IPS DF 19.7 (cell line): ENCODE data around the gene AGTRAP.

Experiments
- DNase-seq: peaks from one replicate; pipeline ENCODE4 v3.0.0-alpha.2; 2013; ENCODE audit warnings: low read depth, low spot score

The AGTRAP gene

DNA sequence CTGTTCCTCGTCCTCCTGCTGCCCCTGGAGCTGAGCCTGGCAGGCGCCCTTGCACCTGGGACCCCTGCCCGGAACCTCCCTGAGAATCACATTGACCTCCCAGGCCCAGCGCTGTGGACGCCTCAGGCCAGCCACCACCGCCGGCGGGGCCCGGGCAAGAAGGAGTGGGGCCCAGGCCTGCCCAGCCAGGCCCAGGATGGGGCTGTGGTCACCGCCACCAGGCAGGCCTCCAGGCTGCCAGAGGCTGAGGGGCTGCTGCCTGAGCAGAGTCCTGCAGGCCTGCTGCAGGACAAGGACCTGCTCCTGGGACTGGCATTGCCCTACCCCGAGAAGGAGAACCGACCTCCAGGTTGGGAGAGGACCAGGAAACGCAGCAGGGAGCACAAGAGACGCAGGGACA lies 29.6 kb upstream of the AGTRAP start:
- no peak for DNase-seq

DNA sequence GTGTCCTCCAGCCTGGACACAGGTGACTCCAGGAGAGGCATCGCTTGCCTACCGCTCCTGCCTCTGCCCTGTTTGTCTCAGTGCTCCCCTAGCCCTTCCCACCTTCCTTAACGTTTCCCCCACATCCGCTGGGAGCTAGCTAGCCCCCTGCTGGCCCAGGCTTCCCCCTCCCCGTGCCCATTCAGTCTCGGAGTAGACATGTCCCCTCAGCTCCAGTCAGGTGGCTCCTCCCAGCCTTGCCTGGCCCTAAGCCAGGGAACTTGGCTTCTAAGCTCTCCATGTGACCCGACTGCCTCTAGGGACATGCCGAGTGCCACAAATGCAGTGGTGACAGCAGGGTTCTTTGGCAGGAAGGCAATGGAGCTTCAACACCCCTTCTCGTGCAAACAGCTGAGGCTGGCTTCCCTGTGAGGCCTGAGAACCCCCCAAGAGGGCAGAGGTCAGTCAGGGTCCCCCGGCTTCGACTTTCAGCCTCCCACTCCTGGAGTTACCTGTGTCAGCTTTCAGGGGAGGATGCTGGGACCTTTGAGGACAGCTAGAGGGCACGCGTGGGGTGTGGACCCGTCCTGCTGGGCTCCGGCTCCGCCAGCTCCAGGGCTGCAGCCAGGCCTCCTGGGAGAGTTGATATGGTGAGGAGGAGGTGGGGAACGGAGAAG lies 28.2 kb upstream of the AGTRAP start:
- DNase-seq, result no peak

DNA sequence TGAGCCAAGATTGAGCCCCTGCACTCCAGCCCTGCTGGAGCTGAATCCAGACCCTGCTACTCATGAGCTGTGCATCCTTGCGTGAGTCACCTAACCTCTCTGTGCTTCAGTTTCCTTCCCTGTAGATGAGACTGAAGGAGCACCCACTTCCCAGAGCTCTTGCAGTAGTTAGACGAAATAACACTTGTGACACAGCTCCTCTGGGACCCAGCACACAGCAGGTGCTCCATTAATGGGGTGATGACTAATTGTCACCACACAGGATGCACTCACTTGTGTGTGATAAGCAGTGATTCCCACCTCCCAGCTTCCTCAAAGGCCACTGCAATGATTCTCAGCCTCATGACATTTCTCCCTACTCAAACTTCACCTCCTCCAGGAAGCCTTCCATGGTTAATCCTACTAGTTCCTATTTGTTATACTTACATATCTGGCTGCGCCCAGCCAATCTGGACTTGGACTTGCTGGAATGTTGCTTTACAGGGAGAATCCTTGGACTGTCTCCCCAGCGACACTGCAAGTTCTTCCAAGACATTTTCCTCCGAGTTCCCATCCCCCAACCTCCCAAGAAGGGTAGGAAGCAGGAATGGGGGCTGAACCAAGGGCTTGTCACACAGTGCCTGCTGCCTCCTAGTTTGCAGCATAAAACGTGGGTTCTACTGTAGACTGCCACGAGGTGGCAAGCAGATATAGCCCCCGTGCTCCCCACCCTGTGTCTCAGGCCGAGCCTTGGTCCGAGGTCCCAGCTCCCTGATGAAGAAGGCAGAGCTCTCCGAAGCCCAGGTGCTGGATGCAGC lies 27.2 kb upstream of the AGTRAP start:
- no peak for DNase-seq

DNA sequence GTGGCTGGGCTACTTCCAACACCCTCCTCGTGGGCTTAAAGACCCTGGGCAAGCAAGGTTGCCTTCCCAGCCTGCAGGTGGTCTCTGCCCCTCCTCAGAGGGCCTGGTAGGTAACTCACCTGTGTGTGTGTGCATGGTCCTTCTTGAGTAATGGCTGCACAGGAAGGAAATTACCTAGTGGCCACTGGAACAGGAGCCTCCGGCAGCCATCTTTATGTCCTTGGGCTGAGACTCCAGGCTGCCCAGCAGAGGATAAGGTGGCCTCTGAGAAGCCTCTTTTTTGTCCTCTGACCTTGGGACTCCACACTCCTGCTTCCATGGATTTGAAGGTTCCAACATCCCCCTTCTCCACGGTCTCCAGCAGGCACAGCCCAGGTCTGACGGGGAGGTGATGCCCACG lies 24.4 kb upstream of the AGTRAP start:
- DNase-seq, result no peak

DNA sequence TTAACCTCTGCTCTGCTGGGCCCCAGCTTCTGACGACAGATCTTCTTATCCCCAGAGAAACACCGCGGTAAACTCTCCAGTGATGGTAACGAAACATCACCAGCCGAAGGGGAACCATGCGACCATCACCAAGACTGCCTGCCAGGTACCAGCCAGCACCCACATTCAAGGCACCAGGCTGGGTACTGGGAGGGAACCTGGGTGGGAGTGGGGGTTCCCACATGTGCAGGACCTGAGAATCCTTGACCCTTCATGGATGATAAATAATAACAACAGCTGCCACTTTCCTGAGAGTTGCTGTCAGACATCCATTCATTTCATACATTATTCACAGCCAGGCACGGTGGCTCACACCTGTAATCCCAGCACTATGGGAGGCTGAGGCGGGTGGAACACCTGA lies 23.7 kb upstream of the AGTRAP start:
- no peak for DNase-seq

DNA sequence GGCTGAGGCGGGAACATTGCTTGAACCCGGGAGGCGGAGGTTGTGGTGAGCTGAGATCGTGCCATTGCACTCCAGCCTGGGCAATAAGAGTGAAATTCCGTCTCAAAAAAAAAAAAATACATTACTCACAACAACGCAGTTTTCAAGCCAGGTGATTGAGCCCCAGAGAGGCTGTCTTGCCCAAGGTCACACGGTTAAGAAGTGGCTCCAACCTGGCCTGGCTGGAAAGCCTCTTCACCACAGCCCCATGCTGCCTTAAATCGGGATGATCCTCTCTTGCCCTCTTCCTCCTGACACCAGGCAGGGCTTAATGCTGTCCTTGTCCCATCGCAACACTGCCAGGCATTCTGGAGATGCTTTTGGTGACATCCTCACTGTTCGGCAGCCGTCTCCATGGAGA lies 22.8 kb upstream of the AGTRAP start:
- DNase-seq, result no peak

DNA sequence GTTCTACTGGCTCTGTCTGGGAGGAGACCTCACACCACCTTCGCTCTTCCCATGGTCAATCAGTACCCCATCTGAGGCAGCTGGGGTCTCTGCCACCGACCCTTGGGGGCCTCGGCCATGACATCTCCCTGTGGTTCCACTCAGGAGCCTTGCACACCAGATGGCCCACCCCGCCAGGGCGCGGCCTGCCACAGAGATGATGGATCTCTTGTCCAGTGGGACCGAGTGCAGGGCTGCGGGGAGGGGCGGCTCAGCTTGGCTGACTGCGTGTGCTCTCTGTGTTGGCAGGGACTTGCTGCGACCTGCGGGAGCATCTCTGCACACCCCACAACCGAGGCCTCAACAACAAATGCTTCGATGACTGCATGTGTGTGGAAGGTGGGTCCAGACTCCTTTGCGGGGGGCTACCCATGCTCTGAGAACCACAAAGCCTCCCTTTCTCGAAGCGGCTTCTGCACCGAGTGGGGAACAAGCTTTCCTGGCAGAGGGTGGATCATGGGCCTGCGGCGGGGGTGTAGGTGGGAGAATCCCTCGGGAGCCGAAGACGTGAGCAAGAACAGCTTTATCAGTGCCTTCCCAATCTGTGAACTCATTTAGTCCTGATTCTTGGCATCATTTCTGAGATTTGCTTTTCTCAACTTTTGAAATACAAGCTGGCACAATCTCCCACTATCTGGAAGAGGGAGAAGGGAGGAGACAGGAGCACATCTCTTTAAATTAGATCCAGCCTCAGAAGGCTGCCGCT lies 20.9 kb upstream of the AGTRAP start:
- no peak for DNase-seq

DNA sequence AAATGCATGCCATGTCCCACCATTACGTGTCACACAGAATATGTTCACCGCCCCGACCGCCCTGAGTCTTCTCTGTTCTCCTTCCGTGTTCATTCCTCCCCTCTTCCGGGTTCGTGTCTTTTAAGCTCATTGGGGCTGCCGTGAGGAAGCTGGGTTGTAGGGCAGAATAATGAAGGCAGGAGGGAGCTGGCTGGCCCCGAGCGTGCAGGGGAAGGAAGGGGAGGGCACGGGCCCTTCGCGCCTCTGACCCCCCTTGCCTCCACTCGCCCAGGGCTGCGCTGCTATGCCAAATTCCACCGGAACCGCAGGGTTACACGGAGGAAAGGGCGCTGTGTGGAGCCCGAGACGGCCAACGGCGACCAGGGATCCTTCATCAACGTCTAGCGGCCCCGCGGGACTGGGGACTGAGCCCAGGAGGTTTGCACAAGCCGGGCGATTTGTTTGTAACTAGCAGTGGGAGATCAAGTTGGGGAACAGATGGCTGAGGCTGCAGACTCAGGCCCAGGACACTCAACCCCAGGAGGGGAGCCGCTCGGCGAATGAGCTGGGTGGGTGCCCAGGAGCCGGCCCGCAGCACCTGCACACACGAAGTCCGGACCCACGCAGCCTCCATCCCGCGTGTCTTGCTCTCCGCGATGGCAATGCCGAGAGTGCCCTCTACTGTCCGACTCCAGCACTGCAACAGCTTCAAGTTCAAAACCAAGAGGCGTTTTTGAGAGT lies 16.5 kb upstream of the AGTRAP start:
- DNase-seq, result no peak

DNA sequence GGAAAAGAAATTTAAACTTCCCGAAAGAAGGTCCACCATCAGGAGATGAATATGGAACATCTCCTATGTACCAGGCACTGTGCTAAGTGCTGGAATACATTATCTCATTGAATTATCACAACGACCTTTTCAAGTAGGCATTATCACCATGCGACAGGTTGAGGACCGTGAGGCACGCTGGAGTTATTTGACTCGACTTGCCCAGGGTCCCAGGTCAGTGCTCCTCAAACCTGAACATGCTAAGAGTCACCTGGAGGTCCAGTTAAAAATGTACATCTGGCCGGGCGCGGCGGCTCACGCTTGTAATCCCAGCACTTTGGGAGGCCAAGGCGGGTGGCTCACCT lies 15.9 kb upstream of the AGTRAP start:
- DNase-seq, result no peak

DNA sequence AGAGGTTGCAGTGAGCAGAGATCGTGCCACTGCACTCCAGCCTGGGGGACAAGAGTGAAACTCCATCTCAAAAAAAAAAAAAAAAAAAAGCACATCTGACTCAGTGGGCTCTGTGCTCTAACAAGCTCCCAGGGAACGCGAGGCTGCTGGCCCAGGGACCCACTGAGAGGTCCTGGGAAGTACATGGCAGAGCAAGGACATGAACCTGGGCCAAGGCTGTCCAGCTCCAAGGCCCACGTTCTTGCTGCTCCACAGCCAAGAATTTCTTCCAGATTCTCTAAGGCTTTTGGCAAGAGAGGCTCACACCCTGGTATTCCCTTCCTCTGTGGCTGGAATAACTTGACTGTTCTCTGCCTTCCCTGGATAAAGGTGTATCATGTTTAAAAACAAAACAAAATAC lies 15.4 kb upstream of the AGTRAP start:
- no peak for DNase-seq

DNA sequence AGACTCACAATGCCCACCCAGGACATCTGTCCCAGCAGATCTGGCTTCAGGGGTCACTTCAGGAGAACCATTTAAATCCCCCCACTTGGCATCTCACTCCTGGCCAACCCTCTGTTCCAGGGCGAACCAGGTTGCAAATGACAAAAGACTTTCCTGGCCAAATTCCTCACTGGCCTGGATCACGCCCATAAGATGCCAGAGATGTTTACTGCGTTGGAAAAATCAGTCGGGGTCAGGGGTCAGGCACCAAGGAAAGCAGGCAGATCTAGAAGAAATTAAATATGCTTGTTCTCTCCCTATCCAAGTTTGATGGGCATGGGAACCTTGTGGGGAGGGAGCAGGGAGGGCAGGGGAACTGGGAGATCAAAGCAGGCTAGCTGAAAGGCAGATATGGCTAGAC lies 14.6 kb upstream of the AGTRAP start:
- DNase-seq, result no peak

DNA sequence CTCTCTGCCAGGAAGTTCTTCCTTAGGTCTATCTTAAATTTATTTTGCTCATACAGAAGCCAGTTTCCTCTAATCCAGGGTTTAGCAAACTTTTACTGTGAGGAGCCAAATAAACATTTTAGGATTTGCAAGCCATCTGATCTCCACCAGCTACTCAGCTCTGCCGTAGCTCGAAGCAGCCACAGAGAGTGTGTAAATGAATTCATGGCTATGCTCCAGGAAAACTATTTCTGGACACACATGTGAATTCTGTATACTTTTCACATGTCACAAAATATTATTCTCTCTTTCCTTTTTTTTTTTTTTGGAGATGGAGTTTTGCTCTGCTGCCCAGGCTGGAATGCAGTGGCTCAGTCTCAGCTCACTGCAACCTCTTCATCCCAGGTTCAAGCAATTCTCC lies 13.4 kb upstream of the AGTRAP start:
- no peak for DNase-seq

DNA sequence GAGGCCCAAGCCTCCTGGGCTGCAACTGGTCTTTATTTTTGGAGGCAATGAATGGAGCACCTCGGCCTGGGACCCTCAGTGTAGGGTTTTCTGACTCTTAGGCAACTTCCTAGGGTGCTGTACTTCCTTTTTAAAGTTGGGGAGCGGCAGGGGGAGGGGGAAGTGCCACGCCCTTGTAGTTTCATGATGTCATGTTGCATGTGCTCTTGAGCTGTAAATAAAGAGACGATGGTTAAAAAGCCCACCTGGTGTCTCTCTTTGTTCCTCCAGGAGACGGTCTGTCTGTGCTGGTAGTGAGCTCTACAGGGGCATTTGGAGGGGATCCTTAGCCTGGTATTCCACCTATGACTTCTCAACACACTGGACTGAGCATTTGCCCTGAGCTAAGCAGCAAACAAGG lies 10.3 kb upstream of the AGTRAP start:
- no peak for DNase-seq

DNA sequence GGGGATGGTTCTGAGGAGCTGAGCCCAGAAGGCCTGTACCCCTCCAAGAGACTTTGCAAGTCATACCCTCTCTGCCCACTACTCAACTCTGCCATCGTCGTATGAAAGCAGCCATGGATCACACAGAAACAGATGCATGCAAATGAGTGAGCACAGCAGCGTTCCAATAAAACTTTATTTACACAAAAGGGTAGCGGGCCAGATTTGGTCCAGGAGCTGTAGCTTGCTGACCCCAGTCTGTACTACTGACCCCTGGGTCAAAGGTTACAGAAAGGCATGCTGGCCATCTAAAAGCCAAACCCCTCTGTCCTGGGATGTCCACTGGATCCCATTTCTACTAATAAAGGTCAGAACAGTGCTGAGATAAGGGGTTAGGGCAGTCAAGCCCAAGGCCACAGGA lies 8.8 kb upstream of the AGTRAP start:
- no peak for DNase-seq

DNA sequence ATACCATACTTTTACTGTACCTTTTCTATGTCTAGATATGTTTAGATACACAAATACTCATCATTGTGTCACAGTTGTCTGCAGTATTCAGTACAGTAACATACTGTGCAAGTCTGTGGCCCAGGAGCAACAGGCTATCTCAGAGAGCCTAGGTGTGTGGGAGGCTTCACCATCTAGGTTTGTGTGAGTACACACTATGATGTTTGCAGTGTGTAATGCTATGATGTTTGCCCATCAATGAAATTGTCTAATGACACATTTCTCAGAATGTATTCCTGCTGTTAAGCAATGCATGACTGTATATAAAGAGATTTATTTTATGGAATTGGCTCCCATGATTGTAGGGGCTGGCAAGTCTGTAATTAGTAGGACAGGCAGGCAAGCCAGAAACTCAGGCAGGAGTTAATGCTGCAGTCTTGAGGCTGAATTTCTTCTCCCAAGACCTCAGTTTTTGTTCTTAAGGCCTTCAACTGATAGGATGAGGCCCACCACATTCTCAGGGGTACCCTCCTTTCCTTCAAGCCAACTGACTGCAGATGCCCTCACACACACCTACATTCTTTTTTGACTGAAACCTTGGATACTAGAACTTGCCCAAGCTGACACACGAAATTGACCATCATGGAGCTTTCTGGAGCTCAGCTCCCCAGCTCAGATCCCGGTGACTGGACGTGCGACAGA lies 7.7 kb upstream of the AGTRAP start:
- DNase-seq, result no peak

DNA sequence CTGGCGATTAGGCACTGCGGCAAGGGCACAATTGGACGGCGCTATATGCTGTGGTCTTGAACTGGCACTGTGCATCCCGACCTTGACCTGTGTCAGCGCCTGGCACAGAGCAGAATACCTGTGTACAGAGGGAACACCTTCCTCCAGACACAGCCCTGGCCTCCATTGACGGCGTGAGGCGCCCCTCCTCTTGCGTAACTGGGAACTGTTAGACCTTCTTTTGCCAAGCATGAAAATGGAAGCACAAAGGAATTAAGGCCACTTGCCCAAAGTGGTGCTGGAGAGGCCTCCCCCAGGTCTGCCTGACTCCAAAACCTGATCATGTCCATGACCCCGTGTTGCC lies 6.8 kb upstream of the AGTRAP start:
- no peak for DNase-seq

DNA sequence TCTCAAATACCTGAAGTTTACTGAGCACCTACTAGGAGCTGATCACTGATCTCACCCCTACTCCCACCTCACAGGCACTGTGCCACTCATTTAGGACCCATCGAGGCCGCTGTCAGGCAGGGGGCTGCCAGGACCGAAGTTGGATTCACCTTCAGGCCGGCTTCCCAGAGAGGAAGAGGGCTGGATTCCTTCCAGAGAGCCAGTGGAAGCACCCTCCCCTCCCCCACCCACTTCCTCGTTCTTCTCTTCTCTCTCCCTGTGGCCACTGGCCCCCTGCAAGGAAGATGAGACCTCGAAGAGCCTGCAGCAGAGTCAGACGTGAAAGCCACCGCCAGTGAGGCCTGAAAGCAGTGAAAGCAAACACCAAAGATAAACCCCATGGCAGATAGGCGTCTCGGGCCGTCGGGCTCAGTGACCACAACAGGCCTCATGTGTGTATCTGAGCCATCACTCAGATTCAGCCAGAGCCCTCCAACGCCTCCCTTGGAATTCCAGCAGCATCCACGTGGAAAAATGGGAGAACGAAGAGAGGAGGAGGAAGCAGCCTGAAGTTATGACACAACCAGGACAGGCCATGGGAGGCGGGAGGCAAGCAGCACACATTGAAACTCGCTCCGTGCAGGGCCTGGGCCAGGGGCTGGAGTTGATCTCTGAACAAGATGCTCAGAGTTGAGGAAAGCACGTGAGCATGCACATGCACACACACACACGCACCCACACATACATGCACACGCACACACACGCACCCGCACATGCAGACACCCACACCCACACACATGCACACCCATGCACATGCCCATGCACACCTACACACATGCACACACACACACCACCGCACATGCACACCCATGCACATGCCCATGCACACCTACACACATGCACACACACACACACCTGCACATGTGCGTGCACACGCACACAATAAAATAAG lies 6.2 kb upstream of the AGTRAP start:
- no peak for DNase-seq

DNA sequence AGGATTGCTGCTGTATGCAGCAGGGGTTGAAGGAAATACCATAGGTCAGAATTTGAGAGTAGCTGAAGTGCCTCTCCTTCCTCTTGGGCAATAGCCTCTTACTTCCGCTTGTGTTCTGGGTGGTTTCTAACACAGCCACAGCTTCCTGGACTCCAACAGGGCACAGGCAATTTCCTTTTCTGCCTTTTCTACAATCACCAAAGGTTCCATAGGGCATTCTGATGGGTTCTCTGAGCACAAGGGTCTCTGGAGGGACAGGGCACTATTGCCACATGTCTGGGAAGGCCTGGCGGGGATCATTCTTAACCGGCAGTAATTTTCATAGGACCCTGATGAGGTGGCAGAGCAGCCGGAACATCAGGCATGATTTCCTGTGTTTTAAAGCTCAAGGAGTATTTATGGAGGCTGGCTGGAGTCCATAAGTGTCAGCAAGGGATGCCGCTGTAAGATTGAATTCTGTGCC lies 5.5 kb upstream of the AGTRAP start:
- DNase-seq, result no peak

DNA sequence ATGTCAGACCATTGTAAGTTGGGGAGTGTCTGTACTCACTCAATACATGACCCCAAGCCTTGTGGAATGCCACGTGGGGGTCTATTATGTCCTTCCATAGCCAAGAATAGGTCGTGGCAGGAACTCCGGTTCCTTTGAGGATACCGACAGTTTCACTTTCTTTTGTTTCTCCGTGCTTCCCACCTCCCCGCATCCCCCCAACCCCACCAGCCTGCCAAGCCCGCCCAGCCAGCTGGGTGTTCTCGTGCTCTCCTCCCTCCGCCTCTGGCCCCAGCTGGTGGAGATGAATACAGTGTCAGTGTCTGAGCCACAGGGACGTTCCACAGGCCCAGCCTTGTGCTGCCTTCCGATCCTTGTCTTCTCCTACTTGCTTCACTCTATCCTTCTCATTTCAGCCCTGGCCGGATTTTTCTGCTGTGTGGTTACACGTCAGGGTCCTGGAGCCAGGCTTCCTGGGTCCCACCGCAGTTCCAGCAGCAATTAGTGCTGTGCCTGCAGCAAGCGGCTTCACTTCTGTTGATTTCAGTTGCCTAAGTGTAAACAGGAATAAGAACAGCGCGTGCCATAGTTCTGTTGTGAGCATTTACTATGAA lies 4.1 kb upstream of the AGTRAP start:
- no peak for DNase-seq

DNA sequence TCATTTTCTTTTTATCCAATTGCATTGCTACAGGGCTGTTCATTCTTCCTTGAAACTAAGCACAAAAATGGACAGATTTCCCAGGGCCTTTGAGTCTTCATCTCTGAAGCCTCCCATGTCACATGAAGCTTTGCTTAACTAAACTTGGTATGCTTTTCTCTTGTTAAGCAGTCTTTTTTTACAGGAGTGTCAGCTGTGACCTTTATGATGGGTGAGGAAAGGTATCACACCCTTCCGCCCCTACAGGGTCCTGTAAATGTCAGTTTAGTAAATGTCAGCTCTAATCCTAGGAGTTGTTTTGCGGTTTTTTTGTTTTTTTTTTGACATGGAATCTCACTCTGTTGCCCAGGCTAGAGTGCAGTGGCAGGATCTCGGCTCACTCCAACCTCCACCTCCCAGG lies 2.6 kb upstream of the AGTRAP start:
- DNase-seq, result no peak
